HL-60 (cell line): ENCODE measurements around the gene POM121.
"Not testable (repeated sequence)": the region's sequence is repeated elsewhere in the genome, so short reads cannot be mapped to it uniquely, and the experiment has no call there.

Source experiments
- DNase-seq, 2 experiments: peaks; one replicate each; pipeline ENCODE4 v3.0.0-alpha.2; 2010 to 2020; ENCODE audit warnings: low read depth in 1 of 2, low spot score in 1 of 2
- H3K27ac ChIP-seq: fragments of 250-450 bp; sonication (Bioruptor Pico); replicated peaks from 2 replicates; pipeline ENCODE4 v1.5.1; 2020; ENCODE audit warnings: mild to moderate bottlenecking, moderate library complexity
- H3K27me3 ChIP-seq: fragments of 250-450 bp; sonication (Bioruptor Pico); 2 replicates; pipeline ENCODE4 v1.5.1; 2021; ENCODE audit warnings: mild to moderate bottlenecking, moderate library complexity; ENCODE audit not compliant: insufficient read depth, poor library complexity, severe bottlenecking
- H3K4me3 ChIP-seq: replicated peaks from 2 replicates; pipeline ENCODE4 v1.5.1; 2011; ENCODE audit warnings: mild to moderate bottlenecking, control low read depth, low read length; ENCODE audit not compliant: insufficient read depth
- GABPA ChIP-seq: IDR thresholded peaks from 2 replicates; pipeline ENCODE4 v1.6.1; 2012; ENCODE audit warnings: low read depth
- POLR2AphosphoS5 ChIP-seq: IDR thresholded peaks from 2 replicates; pipeline ENCODE4 v1.6.1; 2012; ENCODE audit warnings: low read depth
- SPI1 ChIP-seq: IDR thresholded peaks from 2 replicates; pipeline ENCODE4 v1.6.1; 2012; ENCODE audit warnings: low read depth, mild to moderate bottlenecking, borderline replicate concordance
- TF ChIP-seq, protein P1 (sequence below): IDR thresholded peaks from one replicate; pipeline ENCODE4 v1.5.1; 2011; ENCODE audit warnings: low read length, control low read depth, inconsistent platforms; ENCODE audit not compliant: insufficient read depth
- TF ChIP-seq, protein P2 (sequence below): IDR thresholded peaks from 2 replicates; pipeline ENCODE4 v1.6.1; 2012; ENCODE audit warnings: low read depth; ENCODE audit not compliant: insufficient replicate concordance

Gene POM121

DNA sequence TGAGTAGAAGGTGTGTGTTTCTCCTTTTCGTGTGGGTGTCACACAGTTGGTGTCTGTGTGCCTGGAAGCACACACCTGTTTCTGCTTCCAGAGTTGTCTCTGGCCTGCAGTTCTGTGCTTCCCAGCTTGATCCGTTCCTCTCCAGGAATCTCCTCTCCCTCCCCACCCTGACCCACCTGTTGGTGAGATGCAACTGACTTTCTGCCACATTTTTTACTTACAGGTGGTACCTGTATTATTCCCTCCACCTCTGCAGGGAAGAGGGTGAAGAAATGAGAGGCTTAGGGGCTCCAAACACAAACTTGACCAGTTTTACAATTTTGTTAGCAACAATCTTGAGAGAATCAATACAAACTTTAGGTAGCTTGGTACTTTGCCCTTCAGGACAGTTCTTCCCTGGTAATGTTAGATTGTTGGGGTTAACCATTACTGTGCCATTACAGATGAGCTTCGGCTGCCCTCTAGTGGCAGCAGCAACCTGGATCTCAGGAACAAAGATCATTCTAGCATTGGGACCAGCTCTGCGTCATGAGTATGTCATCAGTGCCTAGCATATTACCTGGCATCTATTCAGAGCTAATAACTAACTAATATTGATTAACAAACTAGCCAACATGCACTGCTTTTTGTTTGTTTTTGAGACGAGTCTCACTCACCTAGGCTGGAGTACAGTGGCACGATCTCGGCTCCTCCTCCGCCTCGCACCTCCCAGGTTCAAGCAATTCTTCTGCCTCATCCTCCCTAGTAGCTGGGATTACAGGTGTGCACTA, 10.0 kb upstream of the POM121 start:
- peak in 1 of 2 experiments; percentile 71 for DNase-seq
- H3K27me3 ChIP-seq, H3K27ac ChIP-seq, H3K4me3 ChIP-seq: not testable (repeated sequence)
- TF ChIP-seq, protein P1, sequence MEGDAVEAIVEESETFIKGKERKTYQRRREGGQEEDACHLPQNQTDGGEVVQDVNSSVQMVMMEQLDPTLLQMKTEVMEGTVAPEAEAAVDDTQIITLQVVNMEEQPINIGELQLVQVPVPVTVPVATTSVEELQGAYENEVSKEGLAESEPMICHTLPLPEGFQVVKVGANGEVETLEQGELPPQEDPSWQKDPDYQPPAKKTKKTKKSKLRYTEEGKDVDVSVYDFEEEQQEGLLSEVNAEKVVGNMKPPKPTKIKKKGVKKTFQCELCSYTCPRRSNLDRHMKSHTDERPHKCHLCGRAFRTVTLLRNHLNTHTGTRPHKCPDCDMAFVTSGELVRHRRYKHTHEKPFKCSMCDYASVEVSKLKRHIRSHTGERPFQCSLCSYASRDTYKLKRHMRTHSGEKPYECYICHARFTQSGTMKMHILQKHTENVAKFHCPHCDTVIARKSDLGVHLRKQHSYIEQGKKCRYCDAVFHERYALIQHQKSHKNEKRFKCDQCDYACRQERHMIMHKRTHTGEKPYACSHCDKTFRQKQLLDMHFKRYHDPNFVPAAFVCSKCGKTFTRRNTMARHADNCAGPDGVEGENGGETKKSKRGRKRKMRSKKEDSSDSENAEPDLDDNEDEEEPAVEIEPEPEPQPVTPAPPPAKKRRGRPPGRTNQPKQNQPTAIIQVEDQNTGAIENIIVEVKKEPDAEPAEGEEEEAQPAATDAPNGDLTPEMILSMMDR = peak; percentile 29

DNA sequence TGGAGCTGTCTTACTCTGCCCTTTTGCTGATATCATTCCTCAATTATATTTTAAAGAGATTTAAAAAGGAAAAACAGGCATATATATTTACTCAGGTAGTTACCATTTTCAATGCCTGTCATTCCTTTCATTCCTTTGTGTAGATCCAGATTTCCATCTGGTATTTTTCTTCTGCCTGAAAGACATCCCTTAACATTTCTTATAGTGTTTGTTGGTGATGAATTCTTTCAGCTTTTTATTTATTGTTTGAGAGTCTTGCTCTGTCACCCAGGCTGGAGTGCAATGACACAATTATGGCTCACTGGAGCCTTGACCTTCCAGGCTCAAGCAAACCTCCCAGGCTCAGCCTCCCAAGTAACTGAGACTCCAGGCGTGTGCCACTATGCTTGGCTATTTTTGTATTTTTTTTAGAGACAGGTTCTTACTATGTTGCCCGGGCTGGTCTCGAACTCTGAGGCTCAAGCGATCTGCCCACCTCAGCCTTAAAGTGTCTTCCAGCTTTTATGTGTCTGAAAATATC, 5.6 kb upstream of the POM121 start:
- Histone ChIP-seq H3K27me3 (no peaks in the 10 kb centered on the region), H3K27ac (no peak overlapping the region), H3K4me3 (no peak overlapping the region)
- DNase-seq = no peak
- TF ChIP-seq, protein P1 = no peak
- TF ChIP-seq, protein P2, sequence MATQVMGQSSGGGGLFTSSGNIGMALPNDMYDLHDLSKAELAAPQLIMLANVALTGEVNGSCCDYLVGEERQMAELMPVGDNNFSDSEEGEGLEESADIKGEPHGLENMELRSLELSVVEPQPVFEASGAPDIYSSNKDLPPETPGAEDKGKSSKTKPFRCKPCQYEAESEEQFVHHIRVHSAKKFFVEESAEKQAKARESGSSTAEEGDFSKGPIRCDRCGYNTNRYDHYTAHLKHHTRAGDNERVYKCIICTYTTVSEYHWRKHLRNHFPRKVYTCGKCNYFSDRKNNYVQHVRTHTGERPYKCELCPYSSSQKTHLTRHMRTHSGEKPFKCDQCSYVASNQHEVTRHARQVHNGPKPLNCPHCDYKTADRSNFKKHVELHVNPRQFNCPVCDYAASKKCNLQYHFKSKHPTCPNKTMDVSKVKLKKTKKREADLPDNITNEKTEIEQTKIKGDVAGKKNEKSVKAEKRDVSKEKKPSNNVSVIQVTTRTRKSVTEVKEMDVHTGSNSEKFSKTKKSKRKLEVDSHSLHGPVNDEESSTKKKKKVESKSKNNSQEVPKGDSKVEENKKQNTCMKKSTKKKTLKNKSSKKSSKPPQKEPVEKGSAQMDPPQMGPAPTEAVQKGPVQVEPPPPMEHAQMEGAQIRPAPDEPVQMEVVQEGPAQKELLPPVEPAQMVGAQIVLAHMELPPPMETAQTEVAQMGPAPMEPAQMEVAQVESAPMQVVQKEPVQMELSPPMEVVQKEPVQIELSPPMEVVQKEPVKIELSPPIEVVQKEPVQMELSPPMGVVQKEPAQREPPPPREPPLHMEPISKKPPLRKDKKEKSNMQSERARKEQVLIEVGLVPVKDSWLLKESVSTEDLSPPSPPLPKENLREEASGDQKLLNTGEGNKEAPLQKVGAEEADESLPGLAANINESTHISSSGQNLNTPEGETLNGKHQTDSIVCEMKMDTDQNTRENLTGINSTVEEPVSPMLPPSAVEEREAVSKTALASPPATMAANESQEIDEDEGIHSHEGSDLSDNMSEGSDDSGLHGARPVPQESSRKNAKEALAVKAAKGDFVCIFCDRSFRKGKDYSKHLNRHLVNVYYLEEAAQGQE = no peak
- TF ChIP-seq POLR2AphosphoS5 (no peak), SPI1 (no peak), GABPA (no peak)

DNA sequence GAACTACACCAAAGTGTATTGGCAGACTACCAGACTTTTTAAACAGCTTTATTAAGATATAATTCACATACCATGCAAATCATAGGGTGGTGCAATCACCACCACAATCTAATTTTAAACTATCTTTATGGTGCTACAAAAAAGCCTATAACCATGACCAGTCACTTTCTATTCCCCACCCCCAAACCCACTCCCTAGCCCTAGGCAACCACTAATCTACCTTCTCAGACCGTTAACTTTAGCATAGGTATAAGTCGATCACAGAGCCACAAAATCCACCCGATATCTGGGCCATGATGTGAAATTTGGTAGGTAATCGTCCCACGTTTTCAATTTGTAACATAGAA, 536 bp upstream of the POM121 start:
- TF ChIP-seq, protein P2 = no peak
- TF ChIP-seq POLR2AphosphoS5 (no peak), GABPA (no peak), SPI1 (no peak)
- TF ChIP-seq, protein P1 = no peak
- Histone ChIP-seq H3K27me3 (no peaks in the 10 kb centered on the region), H3K4me3 (peak overlapping the region; percentile 45), H3K27ac (peak overlapping the region; percentile 88)
- no peak for DNase-seq
